ENCODE measurements around the gene LDLRAD2.

- TF ChIP-seq CTCF (IDR thresholded peaks at IDR 0.05) (no peak), RFX5 (IDR thresholded peaks at IDR 0.05; ENCODE audit: low read length) (no peak), ZBTB33 (IDR thresholded peaks at IDR 0.05; ENCODE audit: borderline replicate concordance, low read depth) (no peak), RAD21 (IDR thresholded peaks at IDR 0.05; ENCODE audit: low read length) (no peak), EZH2phosphoT487 (IDR thresholded peaks at IDR 0.05; ENCODE audit: borderline replicate concordance, low read depth) (no peak), FOXM1 (IDR thresholded peaks at IDR 0.05; ENCODE audit: low read depth) (no peak), RCOR1 (IDR thresholded peaks at IDR 0.05; ENCODE audit: low read length) (no peak), CHD2 (IDR thresholded peaks at IDR 0.05; ENCODE audit: low read length, partially characterized antibody) (no peak)
Measured at GRCh38 chr1:21775985-21776562, 36.0 kb upstream of the LDLRAD2 start.

All from SK-N-SH (cell line).